ENCODE data around the gene TET1.
"Not testable (repeated sequence)": the region's sequence is repeated elsewhere in the genome, so short reads cannot be mapped to it uniquely, and the experiment has no call there.

The TET1 gene

GRCh38 chr10:68560186-68560942 lies at the start of gene TET1:
TET1 (plus strand) TSS chr10:68560337; CDS start chr10:68572339, 12,002 bp downstream.
- peak in 1 of 2 experiments; percentile 3 for DNase-seq

GRCh38 chr10:68516216-68516615 lies 43.9 kb upstream of the TET1 start:
- DNase-seq: not testable (repeated sequence)

- DNase-seq: no peak
Observed at GRCh38 chr10:68516766-68517165, 43.4 kb upstream of the TET1 start.

- DNase-seq: no peak
Observed at GRCh38 chr10:68517188-68517587, 42.9 kb upstream of the TET1 start.

- DNase-seq: not testable (repeated sequence)
Observed at GRCh38 chr10:68518609-68519008, 41.5 kb upstream of the TET1 start.

- not testable (repeated sequence) for DNase-seq
Observed at GRCh38 chr10:68525490-68526038, 34.6 kb upstream of the TET1 start.

- no peak for DNase-seq
Observed at GRCh38 chr10:68526634-68527307, 33.4 kb upstream of the TET1 start.

- no peak for DNase-seq
Observed at GRCh38 chr10:68536973-68537372, 23.2 kb upstream of the TET1 start.

GRCh38 chr10:68537796-68538195 lies 22.3 kb upstream of the TET1 start:
- DNase-seq: no peak

- no peak for DNase-seq
Observed at GRCh38 chr10:68543004-68543918, 16.9 kb upstream of the TET1 start.

GRCh38 chr10:68550747-68551411 lies 9.3 kb upstream of the TET1 start:
- DNase-seq: peak in 1 of 2 experiments; percentile 4

GRCh38 chr10:68553138-68553537 lies 7.0 kb upstream of the TET1 start:
- no peak for DNase-seq

GRCh38 chr10:68553599-68553998 lies 6.5 kb upstream of the TET1 start:
- DNase-seq: no peak

- DNase-seq: no peak
Observed at GRCh38 chr10:68558478-68558877, 1.7 kb upstream of the TET1 start.

- DNase-seq: no peak
Observed at GRCh38 chr10:68559251-68559650, 886 bp upstream of the TET1 start.

GRCh38 chr10:68559841-68560185 lies 324 bp upstream of the TET1 start:
- DNase-seq: no peak

GRCh38 chr10:68560943-68561864 lies 1.1 kb downstream of the TET1 start:
- no peak for DNase-seq

GRCh38 chr10:68561865-68562649 lies 1.9 kb downstream of the TET1 start:
- DNase-seq: no peak

GRCh38 chr10:68562661-68563570 lies 2.8 kb downstream of the TET1 start:
- DNase-seq: no peak

Measured in NCI-H1930 (cell line).